HS-5 (cell line): ENCODE results near the gene ANGPTL2.

Experiments
- DNase-seq: peaks from one replicate; pipeline ENCODE4 v3.0.0-alpha.2; 2012; ENCODE audit warnings: low read depth

The ANGPTL2 gene

DNA sequence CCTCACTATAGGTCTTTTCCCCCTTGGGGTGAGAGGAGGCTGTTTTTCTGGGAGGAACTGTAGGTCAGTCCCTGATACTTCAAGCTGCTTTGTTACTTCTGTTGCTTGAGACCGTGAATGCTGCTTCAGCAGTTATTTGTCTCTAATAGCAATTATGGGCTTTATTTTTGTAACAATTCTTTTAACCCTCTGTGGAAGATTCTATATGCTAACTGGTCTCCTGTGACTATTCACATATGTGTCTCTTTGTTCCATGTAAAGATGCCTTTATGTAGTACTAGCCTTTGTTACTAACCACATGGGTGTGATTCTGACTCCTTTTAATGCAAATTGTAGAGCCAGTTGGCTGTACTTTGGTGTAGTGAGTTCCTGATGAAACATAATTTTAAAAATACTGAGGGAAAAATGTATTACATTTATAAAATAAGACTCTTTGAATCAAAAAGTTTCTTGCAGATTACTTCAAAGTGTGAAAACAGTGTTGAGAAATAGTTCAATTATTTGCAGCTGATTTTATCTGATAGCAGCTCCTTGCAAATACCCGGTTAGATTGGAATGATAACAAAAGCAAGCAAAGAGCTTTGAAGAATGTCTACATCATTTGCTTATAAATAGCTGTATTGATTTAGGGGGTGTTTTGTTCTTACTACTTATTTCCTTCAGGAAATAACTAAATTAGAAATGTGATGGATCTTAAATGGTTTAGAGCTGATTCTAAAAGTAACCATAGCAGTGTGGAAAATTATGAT, 46.6 kb downstream of the ANGPTL2 start:
- no peak for DNase-seq

DNA sequence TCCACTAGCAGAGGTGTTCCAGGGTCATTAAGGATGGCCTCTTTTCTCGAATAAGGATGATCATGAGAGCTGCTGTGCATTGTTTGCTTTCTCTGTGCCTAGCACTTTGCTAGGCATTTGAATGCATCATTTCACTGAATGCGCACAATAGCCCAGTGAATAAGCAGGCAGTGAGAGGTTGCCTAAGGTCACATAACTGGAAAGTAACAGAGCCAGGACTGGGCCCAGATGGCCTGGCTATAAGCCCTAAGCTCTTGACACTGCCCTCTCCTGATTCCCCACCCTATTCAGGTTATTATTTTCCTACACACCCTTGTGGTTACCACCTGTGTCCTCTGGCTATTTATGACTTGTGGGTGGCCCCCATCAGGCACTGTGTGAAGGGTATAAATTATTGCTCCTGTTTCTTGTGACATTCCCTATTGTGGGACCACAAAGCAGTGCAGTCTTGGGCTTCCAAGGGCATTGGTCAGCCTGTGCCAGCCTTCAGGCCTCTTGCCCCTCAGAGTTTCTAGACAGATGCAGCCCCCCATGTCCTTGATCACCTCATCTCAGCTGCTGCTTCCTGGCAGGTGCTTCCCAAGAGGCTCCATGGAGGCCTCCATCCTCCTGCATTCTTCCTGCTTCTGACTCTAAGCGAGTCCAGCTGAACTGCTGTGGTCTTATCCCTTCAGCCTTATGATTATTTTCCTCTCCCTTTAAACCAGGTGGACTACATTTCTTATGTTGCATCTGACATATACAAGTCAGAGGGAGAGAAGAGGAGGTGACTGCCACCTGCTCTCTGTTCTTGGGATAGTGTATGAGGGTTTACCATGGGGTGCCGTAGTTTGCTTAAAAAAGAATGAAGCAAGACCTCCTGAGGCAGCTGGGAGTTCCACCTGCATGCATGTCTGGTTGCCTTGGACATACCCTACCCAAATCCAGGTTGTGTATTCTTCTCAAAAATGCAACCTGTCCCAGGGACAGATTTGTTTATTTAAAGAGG, 47.6 kb downstream of the ANGPTL2 start:
- DNase-seq, result no peak

DNA sequence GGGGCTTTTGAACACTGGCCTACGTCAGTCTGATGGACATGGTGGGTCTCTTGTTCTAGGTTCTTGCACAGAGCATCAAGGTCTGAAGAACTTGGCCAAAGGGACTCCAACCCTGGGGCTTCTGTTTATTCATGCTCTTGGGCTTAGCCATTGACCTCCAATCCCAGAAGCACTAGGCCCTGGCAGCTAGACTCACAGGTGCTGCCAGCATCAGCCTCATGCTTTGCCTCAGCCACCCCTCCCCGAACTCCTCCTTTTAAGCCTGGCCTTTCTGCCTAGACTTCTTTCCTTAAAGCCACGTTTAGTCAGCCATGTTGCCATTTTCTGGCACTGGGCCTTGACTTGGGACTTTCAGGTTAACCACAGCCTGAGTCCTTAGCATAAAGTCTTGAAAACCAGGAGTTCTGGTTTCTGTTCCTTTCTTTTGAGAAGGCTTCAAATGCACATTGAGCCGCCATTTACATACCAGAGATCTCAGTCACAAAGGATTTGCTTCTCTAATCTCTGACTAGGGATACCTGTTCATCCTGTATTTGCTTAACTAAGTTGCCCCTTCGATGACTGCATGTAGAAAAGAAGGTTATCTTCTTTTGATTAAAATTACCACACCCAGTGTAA, 54.7 kb downstream of the ANGPTL2 start:
- no peak for DNase-seq

DNA sequence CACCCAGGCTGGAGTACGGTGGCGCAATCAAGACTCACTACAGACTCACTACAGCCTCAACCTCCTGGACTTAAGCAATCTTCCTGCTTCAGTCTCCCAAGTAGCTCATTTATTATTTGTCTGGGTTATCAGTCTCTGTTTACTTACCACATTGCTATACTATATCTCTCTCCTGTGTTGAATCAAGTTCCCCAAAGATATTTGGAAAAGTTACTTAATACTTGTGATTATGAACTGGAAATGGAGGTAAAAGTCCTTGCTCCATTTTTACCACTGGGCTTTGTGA, 55.6 kb downstream of the ANGPTL2 start:
- no peak for DNase-seq

GRCh38 chr9:127066060-127066850, 56.2 kb downstream of the ANGPTL2 start:
- no peak for DNase-seq

DNA sequence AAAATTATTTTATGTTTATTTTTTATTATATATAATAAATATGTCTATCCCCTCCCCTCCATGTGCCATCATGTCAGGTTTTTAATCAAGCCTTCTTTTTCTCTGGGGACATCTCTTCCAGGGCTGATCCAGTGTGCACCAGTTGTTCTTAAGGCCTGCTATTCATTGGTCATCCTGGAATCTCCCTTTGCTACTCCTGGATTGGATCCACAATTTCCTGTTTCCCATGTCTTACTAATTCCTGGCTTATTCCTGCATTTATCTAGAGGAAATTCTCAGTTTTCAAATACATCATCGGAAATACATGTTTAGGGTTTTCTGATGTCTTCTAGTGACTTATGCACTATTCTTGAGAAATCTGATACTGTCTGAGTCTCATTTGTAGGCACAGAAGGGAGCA, 56.8 kb downstream of the ANGPTL2 start:
- DNase-seq, result peak; percentile 64

GRCh38 chr9:127064335-127064734, 58.1 kb downstream of the ANGPTL2 start:
- DNase-seq, result no peak

DNA sequence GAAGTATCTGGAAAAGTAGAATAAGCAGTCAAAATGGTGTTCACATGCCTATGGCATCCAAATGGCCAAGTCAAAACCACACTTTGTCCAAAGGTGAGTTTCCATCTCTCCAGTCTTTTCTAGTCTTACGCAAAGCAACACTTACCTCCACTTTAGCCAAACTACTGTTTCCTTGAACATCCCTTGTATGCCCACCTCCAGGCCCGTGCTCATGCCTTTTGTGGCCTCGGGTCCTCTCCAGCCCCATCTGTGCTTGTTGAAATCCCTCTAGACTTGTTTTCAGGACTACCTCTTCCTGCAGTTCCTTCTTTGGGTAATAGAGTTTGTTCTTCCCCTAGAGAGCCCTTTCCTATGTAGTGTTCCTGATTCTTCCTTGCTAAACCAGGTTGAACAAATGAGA, 61.0 kb downstream of the ANGPTL2 start:
- DNase-seq, result no peak

- DNase-seq, result no peak
Observed at GRCh38 chr9:127059765-127060361, 62.6 kb downstream of the ANGPTL2 start.

DNA sequence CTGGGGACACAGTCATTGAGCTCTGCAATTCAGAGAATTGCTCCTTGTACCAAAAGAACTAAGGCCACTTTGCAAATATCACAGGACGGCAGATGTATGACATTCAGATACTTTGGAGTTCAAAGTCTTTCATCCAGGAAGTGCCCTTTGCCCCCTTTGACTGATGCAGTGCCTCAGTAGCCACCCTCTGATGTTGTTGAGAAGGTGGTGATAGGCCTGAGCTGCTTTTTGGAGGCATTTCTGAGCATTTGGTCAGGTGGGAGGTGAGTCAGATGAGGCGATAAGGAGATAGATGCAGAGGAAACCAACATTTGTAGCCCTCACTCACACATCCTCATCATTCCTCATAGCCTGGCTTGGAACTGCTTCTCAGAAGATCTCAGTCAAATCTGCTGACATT, 63.4 kb downstream of the ANGPTL2 start:
- DNase-seq, result peak; percentile 9

- peak; percentile 60 for DNase-seq
Observed at GRCh38 chr9:127058645-127059021, 63.8 kb downstream of the ANGPTL2 start.

GRCh38 chr9:127058011-127058644, 64.3 kb downstream of the ANGPTL2 start:
- DNase-seq, result no peak

GRCh38 chr9:127056446-127056845, 66.0 kb downstream of the ANGPTL2 start:
- DNase-seq, result no peak

DNA sequence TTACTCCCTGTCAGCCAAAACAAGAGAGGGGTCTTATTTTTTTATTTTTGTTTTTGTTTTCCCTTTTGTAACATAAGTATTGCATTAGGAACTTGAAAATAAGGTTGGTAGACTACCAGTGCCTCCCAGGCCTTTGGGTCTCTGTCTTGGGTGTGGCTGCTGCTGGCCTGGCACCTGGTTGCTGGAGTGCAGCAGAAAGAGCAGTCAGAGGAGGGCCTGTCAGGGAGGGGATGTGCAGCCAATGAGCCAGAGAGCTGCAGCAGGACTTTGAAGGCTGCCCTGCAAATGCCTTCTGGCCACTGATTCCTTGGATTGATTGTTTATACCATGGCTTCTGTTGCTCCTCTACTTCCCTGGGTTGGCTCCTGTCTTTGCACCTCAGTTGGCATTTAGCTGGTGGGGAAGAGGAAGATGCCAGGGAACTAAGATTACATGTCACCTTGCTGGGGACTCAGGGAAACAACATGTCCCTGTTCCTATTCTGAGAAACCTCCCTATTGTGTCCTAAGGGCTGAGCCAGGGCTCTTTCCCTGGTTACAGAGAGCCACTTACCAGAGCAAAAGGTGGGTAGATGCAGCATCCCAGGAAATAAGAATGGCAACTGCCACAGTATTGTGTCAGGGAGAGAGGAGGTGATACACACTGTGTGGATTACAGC, 66.6 kb downstream of the ANGPTL2 start:
- no peak for DNase-seq

DNA sequence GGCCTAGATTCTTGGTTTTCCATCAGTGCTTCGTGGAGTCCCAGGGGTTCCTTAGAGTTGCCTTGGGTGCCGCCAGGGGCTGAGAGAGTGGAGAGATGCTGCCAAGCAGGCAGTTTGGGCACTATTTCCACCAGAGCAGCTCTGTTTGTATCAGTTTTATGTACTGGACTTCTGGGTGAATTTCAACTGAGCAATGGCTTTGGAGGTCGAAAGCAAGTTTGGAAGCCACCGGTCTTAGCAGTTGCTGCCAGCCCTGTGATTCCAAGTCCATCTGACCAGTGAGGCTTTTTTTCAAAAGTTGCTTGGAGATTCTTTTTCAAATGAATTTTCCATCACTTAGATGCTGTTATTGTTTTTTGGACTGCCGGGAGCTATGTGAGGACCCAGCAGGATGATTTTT, 68.5 kb downstream of the ANGPTL2 start:
- no peak for DNase-seq

DNA sequence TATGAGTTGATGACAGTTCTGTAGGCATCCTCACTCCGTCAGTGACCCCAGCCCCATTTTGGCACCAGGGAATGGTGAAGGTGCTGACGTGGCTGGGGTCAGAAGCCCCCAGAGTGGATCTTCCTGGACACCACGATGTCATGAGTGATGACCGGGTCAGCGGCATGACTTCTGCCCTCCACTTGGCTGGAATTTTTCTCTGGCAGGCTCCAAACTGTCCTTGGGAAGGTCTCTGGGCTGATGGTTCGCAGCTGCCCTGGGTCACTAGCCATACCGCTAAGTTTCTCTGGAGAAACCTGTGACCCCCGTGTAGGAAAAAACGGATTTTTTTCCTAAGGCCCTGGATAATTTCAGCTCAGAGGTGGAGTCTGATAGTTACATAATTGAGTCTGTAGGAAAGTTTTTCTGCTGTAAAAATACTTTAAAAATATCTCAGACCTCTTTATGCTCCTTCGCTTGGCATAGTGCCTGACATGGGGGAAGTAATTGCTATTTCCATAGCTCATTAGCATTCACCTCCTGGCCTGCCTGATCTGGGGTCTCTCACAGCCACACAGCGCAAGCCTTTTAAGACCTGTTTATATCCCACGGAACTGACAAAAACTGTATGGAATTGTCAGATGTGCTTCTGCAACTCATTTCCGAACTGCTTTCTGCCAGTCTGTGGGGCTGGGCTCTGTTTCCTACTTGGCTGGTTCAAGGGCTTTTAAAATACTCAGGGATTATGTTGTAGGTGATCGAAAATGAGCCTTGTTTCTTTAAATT, 69.2 kb downstream of the ANGPTL2 start:
- no peak for DNase-seq

GRCh38 chr9:127051881-127052595, 70.4 kb downstream of the ANGPTL2 start:
- no peak for DNase-seq

- no peak for DNase-seq
Observed at GRCh38 chr9:127050591-127051001, 71.8 kb downstream of the ANGPTL2 start.

DNA sequence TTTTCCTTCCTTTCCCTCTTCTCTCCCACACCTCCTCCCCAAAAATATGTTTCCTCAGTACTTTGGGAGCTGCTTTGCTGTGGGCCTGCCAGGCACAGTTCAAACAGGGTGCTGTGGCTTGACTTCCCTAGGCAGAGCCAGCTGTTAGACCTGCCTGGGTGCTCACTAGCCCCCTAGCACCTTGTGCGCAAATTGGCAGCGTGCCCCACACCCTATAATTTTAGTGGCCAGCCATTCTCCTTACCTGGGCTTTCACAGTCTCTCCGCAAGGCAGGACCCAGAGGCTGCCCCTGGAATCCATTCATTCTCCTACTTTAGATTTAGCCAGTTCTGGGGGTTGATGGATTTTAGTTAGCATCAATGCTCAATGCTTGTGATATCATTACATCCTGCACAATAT, 72.3 kb downstream of the ANGPTL2 start:
- DNase-seq, result no peak
